ENCODE results near the gene TADA3.

TADA3 gene

DNA sequence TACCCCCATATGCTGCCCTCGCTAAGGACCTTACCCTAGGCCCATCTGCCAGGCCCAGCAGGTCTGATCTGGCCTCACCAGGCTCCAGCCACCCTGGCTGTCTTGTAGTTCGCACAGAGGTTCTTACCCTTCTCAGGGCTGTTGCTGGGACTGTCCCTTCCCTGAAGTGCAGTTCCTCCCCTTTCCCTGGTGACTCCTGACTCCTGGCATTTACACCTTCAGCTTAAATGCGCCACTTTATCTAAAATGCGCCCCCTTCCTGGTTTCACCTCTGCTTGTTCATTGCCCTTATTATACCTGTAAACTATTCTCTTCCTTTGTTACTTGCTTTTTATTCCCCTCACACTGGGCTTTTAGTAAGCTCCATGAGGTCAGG lies 17.0 kb upstream of the TADA3 start:
- no peak for DNase-seq

DNA sequence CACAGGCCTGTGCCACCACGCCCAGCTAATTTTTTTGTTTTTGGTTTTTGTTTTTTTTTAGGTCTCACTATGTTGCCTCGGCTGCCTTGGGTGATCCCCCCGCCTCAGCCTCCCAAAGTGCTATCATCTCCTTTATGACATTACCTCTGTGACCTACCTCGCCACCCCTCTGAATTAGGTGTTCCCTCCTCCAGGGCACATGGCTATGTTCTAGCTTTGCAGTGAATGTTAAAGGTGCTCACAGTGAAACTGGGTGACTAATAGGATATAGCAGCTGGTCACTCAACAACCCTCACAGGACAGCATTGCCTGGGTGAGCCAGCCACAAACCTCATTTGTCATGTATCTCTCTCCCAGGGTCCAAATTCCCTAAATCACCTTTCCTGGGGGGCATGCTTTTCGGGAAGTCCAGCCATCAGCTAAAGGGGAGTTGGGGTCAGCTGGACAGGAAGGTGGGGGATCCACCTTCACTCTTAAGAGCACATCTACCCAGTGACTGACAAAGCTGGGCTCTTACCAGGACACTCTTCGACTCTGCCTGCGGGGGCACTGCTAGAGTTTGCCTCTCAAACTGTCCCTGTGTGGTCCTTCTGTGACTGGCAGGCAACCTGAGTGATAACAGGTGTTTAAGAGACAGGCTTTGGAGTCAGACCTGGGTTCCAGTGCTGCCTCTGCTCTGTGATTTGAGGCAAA lies 16.2 kb upstream of the TADA3 start:
- DNase-seq: peak; percentile 38 to 57

DNA sequence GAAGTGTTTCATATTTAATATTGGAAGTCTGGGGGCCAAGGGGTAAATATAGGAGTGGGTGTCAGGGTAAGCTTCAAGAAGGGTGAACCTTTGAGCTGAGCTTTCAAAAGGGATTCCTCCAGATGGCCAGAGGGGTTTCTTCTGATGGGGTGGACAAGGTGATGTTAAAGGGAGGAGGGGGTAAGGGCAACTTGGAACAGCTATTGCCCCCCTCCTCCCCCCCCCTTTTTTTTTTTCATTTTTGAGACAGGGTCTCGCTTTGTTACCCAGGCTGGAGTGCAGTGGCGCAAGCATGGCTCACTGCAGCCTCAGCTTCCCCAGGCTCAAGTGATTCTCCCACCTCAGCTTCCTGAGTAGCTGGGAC lies 15.7 kb upstream of the TADA3 start:
- DNase-seq: no peak

DNA sequence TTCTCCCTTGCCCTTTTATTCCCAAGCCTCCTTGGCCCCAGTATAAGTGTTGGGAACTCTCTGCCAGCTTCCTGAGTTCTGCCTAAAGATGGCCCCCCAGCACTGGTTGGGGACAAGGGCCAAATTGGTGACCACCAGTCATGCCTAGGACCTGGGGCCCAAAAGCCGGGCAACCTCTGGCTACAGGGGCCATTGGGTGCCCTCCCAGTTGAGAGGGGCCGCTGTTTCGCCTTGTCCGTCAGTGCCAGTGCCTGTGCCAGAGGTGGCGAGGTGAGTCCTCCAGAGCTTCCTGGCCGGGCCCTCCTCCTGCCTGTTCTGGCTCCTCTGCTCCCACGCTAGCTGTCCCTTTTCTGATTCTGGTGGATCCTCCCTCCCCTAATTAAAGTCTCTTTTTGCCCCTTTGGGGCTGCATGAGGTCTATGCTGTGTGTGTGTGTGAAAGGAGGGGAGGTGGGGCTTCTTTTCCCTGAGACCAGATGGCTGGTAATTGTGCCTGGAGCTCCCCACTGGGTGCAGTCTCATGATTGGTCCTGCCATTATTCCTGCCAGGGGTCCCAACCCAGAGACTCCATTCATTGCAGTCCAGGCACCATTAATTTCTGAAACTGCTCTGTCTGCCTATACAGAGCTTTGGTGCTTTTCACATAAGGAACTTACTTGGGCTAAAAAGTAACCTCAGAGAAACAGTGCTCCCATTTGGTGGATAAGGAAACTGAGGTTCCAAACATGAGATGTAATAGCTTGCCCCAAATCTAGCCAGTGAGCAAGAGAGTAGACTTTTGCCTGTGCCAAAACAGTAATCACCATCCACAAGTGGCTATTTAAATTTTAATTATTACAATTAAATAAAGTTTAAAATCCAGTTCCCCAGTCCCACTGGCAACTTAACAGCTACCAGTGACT lies 14.7 kb upstream of the TADA3 start:
- DNase-seq: no peak

DNA sequence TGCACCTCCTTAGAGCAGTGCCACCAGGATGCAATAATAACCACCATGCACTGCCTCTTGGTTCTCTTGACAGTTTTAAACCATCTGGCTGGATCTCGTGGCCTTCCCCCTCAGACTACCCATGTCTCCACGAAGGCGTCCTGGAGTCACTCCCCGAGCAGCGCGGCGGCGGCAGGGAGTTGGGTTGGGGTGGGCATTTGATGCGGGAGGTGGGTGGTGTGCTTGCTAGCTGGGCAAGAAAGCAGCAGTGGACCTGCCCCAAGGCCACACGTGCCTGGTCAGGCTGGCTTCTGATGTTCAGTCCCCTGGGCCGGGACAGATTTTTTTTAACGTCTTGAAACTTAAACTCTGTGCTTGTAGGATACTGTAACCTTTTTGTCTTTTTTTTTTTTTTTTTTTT lies 13.9 kb upstream of the TADA3 start:
- no peak for DNase-seq

DNA sequence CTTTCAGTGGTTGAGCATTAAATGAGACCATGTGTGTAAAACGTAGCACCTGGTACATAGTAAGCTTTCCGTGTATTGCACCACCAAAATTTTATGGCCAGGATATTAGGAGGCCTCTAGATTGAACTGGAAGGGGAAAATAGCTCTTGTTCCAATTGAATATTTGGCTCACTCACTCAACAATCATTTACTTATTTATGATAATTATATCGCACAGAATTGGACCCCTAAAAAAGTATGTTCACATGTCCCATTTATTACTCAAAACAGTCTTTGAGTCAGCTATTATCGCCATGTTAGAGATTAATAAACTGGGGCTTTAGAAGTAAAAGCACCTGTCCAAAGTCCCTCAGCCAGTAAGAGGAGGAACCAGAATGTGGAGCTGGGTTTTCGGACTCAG lies 12.7 kb upstream of the TADA3 start:
- DNase-seq: no peak

DNA sequence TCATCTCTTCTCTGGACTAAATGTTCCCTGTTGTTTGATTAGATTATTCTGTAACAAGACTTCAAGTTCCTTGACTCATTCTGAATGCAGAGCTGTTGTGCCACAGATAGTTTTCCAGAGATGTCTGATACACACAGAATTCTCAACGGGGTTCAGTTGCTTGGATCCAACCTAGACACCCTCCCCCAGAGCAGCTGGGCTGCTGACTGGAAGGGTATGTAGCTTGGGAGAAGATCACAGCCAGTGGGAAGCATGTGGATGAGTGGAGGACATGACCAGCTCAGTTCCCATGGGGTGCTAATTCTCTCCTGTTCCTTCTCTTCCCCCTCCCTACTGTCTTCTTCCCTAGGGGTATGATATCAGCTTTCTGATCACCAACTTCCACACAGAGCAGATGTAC lies 11.2 kb upstream of the TADA3 start:
- DNase-seq: no peak

GRCh38 chr3:9800529-9800928 lies 8.3 kb upstream of the TADA3 start:
- DNase-seq: peak in 1 of 2 experiments; percentile 29

DNA sequence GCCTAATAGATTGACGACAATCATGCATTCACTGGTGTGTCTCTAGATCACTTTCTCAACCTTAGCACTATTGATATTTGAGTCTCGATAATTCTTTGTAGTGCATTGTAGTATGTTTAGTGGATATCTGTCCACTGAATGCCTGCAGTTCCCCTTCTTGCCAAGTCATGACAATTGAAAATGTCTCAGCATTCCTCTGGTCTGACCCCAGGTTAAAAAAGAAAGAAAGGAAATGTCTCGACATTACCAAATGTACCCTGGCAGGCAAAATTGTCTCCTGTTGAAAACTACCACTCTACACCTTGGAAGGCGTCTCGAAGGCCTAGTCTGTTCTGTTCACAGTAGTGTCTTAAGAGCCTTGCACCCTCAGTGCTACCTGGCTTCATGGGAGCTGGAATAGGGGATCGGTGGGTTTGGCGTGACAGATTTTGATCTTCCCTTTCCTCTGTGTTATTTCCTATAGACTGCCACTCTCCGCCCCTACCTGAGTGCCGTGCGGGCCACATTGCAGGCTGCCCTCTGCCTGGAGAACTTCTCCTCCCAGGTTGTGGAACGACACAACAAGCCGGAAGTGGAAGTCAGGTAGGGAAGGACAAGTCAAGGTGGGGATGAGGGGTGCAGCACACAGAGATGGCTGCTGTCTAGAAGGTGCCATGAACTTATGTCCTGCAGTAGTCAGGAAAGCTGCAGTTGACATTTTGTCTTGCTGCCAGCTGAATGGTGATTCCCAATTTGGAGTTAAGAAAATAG lies 5.1 kb upstream of the TADA3 start:
- no peak for DNase-seq

DNA sequence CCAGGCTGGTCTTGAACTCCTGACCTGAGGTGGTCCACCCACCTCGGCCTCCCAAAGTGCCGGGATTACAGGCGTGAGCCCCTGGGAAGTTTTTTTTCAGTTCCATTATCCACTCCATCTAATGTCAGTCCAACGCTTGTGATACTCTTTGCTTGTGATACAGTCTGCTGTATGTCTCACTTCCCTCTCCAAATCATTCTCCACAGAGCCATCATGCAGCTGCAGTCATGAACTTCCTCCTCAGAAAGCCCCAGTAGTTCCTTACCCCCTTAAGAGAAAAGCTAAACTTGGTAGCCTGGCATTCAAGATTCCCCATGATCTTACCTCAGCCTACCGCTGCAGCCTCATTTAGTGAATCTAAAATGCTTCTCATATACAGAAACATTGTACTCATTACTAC lies 2.9 kb upstream of the TADA3 start:
- DNase-seq: peak; percentile 18

DNA sequence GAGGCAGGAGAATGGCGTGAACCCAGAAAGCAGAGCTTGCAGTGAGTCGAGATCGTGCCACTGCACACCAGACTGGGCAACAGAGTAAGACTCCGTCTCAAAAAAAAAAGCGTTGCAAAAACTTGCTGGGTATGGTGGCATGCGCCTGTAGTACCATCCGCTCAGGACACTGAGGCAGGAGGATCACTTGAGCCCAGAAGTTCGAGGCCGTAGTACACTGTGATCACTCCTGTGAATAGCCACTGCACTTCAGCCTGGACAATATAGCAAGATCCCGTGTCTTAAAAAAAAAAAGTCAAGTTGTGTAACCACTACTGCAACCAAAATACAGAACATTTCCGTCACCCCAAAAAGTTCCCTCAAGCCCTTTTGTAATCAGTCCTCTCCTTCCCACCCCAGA lies 2.1 kb upstream of the TADA3 start:
- DNase-seq: no peak

DNA sequence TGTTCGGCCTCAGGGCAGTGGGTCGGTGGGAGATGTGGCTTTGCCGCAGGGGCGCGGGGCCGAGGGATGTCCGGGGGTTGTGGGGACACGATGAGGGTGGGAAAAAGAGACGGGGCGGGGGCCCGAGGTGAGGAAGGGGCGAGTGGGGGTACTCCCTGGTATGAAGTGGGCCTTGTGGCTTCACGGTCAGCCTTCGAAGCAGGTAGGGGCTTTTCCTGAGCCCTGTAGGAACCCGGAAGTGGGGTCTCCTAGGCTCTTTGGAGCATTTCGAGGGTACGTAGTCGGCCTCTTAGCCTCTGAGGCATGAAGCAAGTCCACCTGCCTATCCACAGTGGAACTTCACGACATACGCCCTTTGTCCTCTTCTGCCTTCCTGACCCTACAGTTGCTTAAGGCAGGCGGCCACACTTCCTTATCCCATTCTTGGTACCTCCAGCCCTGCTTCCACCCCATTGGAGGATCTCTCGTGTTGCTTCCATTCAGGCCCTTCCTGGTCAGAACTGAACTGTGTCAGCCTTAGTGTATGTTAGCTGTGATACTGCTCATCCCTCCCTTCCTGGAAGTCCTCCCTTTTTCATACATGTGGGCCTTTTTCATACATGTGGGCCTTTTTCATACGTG lies 998 bp upstream of the TADA3 start:
- peak in 1 of 2 experiments; percentile 39 for DNase-seq

GRCh38 chr3:9791790-9792404 lies 376 bp downstream of the TADA3 start:
- DNase-seq: peak in 1 of 2 experiments; percentile 70

GRCh38 chr3:9791127-9791526 lies 1.1 kb downstream of the TADA3 start:
- DNase-seq: no peak

DNA sequence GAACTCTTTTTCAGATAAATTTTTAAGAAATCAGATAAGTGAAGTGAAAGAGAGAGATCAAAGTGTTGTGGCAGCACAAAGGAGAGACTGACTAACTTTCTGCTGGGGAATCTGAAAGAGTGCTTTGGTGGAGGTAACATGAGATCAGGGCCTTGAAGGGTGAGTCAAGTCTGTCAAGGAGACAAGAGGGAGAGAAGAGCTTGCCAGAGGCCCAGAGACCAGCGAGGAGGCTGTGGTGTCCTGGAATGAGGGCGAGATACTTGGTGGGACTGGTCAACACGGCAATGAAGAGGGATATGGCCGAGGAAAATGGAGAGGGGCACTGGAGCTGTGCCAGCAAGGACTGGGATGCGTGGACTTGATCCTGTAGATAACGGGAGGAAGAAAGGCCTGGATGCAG lies 4.6 kb downstream of the TADA3 start:
- no peak for DNase-seq

GRCh38 chr3:9786825-9787669 lies 5.2 kb downstream of the TADA3 start:
- DNase-seq: peak in 1 of 2 experiments; percentile 24

- no peak for DNase-seq
Observed at GRCh38 chr3:9786209-9786739, 6.0 kb downstream of the TADA3 start.

- DNase-seq: no peak
Observed at GRCh38 chr3:9785602-9786001, 6.7 kb downstream of the TADA3 start.

DNA sequence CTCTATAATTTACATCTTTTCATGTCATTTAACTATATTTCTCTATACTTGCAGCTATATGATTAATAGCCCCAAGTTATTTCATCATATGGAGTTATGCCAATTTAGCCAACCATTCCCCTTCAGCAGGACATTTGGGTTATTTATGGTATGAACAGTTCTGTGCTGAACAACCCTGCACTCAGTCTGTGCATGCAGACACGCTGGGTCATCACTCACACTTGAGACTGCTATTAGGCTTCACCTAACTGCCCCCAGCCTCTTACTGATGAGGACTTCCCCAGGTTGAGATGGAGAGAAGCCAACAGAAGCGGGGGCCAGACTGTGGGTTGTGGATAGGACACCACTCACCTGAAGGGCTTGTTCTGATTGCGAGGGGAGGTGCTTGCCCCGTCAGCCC lies 7.3 kb downstream of the TADA3 start:
- DNase-seq: no peak

DNA sequence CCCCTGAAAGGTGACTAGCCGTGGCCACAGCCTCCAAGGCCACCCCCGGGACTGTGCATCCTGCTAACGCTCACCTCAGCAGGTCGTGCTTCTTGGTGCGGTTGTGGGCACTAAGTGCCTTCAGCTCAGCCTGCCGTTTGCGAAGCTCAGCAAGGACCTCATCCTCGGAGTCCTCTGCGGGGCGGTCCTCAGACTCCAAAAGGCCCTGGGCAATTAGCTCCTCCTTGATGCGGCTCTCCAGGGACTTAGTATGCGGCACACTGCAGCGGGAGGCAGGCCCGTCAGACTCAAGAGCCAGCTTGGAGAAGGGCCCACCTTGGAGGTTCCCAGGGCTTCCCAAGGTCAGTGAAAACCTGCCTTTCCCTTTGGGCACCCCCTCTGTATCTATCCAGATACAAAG lies 8.3 kb downstream of the TADA3 start:
- no peak for DNase-seq

- peak; percentile 19 to 39 for DNase-seq
Observed at GRCh38 chr3:9782770-9783169, 9.5 kb downstream of the TADA3 start.

All from Kasumi-1 (cell line).